CD4-positive, CD25-positive, alpha-beta regulatory T cell (primary cell): ENCODE measurements around the gene KCNK7. TPM values are rescaled to one million over a fixed set of nuclear protein-coding genes. Genes with fewer than 3 reads are reported as not detected.
A peak's percentile ranks its signal among the peaks of the same experiment; 100 is the strongest.

Experiments used
- ATAC-seq, 2 donors: fragments of 150-1000 bp; cut with Tn5 transposase; one replicate each; pipeline ENCODE4 v1.10.0; 2021; ENCODE audit warnings: low read depth in 2 of 2, moderate number of reproducible peaks in 2 of 2, moderate library complexity in 1 of 2
- DNase-seq, 3 donors: peaks; one replicate each; pipeline versions ENCODE4 v3.0.0 to v3.0.0-alpha.2; 2012 to 2022; ENCODE audit warnings: mixed read lengths in 1 of 3
- H3K27ac ChIP-seq: one replicate; pipeline ENCODE4 v1.7.0; 2013; ENCODE audit warnings: mild to moderate bottlenecking, low read length; ENCODE audit not compliant: insufficient read depth, poor library complexity, severe bottlenecking
- H3K27me3 ChIP-seq: one replicate; pipeline ENCODE4 v1.7.0; 2013; ENCODE audit warnings: low read length; ENCODE audit not compliant: control insufficient read depth, insufficient read depth
- H3K36me3 ChIP-seq: one replicate; pipeline ENCODE4 v1.7.0; 2013; ENCODE audit warnings: mild to moderate bottlenecking, low read length, moderate library complexity; ENCODE audit not compliant: control insufficient read depth, insufficient read depth
- H3K4me1 ChIP-seq: 2 replicates; pipeline ENCODE4 v1.7.0; 2013; ENCODE audit warnings: mild to moderate bottlenecking, low read length; ENCODE audit not compliant: insufficient read depth, control insufficient read depth, poor library complexity, severe bottlenecking
- H3K4me3 ChIP-seq: one replicate; pipeline ENCODE4 v1.7.0; 2013; ENCODE audit warnings: low read depth, mild to moderate bottlenecking, low read length, moderate library complexity
- H3K9me3 ChIP-seq, 2 experiments: 1 replicate in 1 of 2; 2 replicates in 1 of 2; pipeline ENCODE4 v1.7.0; 2013; ENCODE audit warnings: low read length in 2 of 2, mild to moderate bottlenecking in 1 of 2, moderate library complexity in 1 of 2; ENCODE audit not compliant: control insufficient read depth in 2 of 2
- H3K27ac Mint-ChIP-seq, 3 donors: one replicate each; pipeline ENCODE4 v1.8.0; 2020 to 2022; ENCODE audit warnings: mild to moderate bottlenecking in 3 of 3, mixed read lengths in 3 of 3, moderate library complexity in 2 of 3
- H3K27me3 Mint-ChIP-seq: one replicate; pipeline ENCODE4 v1.8.0; 2022; ENCODE audit warnings: mild to moderate bottlenecking, mixed read lengths
- H3K36me3 Mint-ChIP-seq: one replicate; pipeline ENCODE4 v1.8.0; 2020; ENCODE audit warnings: mixed read lengths
- H3K4me1 Mint-ChIP-seq, 4 donors: one replicate each; pipeline ENCODE4 v1.8.0; 2020 to 2022; ENCODE audit warnings: mixed read lengths in 4 of 4, mild to moderate bottlenecking in 1 of 4
- H3K4me3 Mint-ChIP-seq, 4 donors: one replicate each; pipeline ENCODE4 v1.8.0; 2020 to 2022; ENCODE audit warnings: mild to moderate bottlenecking in 4 of 4, mixed read lengths in 4 of 4, moderate library complexity in 3 of 4
- H3K9me3 Mint-ChIP-seq, 7 donors: one replicate each; pipeline ENCODE4 v1.8.0; 2020 to 2022; ENCODE audit warnings: mixed read lengths in 7 of 7, mild to moderate bottlenecking in 3 of 7, moderate library complexity in 2 of 7
- polyA plus RNA-seq, 4 donors: library from polyadenylated mRNA; unstranded; fragments of 300-500 nt; fragmentation: Illumina TruSeq; gene quantifications; one replicate each; pipeline ENCODE4 v1.2.3, GENCODE V29; 2021
- total RNA-seq: library from RNA; stranded (reverse); gene quantifications from one replicate; pipeline ENCODE4 v1.2.3, GENCODE V29; 2022

KCNK7 gene
- total and polyA plus RNA-seq, 5 donors from 2014 or later = 0.19 to 5.5 (median 1.1) TPM; not detected in 1

DNA sequence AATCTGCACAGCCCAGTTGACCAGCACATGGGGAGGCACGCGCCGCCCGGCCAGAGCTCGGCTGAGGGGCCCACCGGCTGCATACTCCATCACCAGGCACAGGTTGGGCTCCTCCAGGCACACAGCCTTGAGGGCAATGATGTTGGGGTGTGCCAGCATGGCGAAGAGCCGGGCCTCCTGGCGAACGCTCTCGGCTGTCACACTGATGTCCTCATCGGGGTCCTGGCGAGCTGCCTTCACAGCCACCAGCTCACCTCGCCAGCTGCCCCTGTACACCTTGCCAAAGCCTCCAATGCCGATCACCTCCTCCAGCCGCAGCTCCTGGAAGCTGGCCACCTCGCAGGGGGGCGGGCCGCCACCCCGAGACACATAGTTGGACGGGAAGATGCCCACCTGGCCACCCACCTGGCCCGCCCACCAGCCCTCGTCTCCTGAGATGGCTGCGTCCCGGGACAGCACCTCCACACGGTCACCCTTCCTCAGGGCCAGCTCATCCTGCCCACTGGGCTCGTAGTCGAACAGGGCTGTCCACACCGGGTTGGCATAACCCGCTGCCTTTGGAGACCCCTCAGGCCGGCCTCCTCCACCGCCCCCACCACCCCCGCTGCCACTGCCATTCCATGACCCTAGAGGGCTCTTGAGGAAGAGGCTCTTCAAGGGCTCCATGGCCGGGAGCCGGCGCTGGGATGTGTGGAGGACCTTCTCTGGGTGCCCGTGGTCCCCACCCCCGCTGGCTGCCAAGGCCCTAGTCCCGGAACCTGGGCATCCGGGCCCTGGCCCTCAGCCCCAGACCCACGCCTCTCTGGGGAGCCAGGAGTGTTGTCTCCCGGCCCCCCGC lies 17.7 kb upstream of the KCNK7 start:
- Histone ChIP-seq H3K27me3 (no peaks in the 10 kb centered on the region), H3K36me3 (peaks cover 21% of the 10 kb centered on the region), H3K4me1 (peaks cover 59% of the 10 kb centered on the region), H3K4me3 (peak overlapping the region; percentile 98), H3K9me3 (no peaks in the 10 kb centered on the region), H3K27ac (peak overlapping the region; percentile 96)
- DNase-seq = peak in 2 of 3 donors; percentile 14 to 26
- H3K27ac Mint-ChIP-seq = peak overlapping the region in 2 of 3 donors; percentile 75 to 89
- ATAC-seq = no peak
- H3K36me3 Mint-ChIP-seq = peaks cover 5% of the 10 kb centered on the region
- H3K4me1 Mint-ChIP-seq = peaks cover 0 to 69% (median 35%) of the 10 kb centered on the region in 4 donors
- H3K27me3 Mint-ChIP-seq = peaks cover 4% of the 10 kb centered on the region
- peak overlapping the region; percentile 86 to 98 (median 91) for H3K4me3 Mint-ChIP-seq
- no peaks in the 10 kb centered on the region for H3K9me3 Mint-ChIP-seq

DNA sequence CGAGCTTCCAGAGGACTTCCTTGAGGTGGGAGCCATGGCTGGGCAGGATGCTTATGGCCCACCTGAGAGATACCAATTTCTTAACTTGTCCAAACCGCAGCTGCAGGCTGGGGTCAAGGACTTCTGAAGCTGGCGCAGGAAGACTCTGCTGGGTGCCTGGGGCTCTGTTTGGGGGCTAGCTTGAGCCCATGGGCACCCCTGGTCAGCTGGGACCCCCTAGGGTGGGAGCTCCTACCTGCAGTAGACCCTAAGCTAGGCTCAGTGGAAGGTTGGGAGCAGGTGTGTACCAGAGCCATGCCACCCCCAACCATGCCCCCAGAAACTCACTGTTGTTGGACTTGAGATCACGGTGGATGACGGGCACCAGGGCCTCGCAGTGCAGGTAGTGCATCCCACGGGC lies 17.1 kb upstream of the KCNK7 start:
- Histone ChIP-seq H3K27ac (peak overlapping the region; percentile 96), H3K36me3 (peaks cover 22% of the 10 kb centered on the region), H3K4me3 (peak overlapping the region; percentile 31), H3K9me3 (no peaks in the 10 kb centered on the region), H3K27me3 (no peaks in the 10 kb centered on the region), H3K4me1 (peaks cover 56% of the 10 kb centered on the region)
- Mint-ChIP-seq H3K4me1 (peaks cover 0 to 69% (median 35%) of the 10 kb centered on the region in 4 donors), H3K36me3 (peaks cover 5% of the 10 kb centered on the region), H3K9me3 (no peaks in the 10 kb centered on the region), H3K4me3 (peak overlapping the region; percentile 86 to 98 (median 91)), H3K27ac (peak overlapping the region in 2 of 3 donors; percentile 89 to 92), H3K27me3 (peaks cover 4% of the 10 kb centered on the region)
- DNase-seq = no peak
- ATAC-seq = no peak

- H3K36me3 Mint-ChIP-seq = peaks cover 5% of the 10 kb centered on the region
- no peaks in the 10 kb centered on the region for H3K9me3 Mint-ChIP-seq
- peak overlapping the region; percentile 86 to 98 (median 91) for H3K4me3 Mint-ChIP-seq
- H3K27me3 Mint-ChIP-seq = peaks cover 4% of the 10 kb centered on the region
- Histone ChIP-seq H3K36me3 (peaks cover 20% of the 10 kb centered on the region), H3K9me3 (no peaks in the 10 kb centered on the region), H3K27me3 (no peaks in the 10 kb centered on the region), H3K4me3 (peak overlapping the region; percentile 31), H3K27ac (peak overlapping the region; percentile 96), H3K4me1 (peaks cover 49% of the 10 kb centered on the region)
- H3K27ac Mint-ChIP-seq = peak overlapping the region; percentile 89 to 93 (median 92)
- peaks cover 0 to 62% (median 33%) of the 10 kb centered on the region in 4 donors for H3K4me1 Mint-ChIP-seq
- DNase-seq (no peak), ATAC-seq (no peak)
Measured at GRCh38 chr11:65611758-65612603, 16.4 kb upstream of the KCNK7 start.

DNA sequence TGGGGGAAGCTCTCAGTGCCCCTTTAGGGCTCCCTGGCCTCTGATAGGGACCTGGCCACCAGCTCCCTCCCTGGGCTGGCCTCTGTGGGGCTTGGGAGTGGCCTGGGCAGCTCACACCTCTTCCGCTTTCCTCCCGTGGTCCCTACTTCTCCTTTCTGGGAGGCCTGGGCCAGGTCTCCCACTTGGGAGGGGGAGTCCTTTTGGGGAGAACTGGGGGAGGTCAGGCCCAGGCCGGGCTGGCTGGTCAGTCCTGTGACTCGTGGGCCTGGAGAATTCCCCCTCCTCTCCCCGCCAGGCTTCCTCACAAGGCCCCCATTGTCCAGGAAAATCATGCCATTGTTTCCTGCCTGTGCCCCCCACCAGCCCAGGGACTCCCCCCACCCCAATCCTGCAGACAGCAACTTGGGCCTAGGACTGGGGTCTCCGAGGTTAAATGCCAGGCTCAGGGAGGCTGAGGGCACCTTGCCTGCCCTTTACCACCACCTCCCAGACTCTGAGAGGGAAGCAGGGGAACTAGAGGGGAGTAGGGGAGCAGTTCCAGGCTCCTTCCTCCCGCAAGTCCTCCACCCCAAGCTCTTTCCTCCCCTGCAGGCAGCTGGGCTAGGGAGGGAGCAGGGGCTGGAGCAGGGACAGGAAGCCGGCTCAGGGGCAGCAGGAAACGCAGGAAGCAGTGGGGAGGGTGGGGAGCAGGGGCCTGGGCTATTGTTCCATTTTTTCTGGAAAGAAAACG lies 15.6 kb upstream of the KCNK7 start:
- Histone ChIP-seq H3K27ac (peak overlapping the region; percentile 96), H3K36me3 (peaks cover 21% of the 10 kb centered on the region), H3K27me3 (no peaks in the 10 kb centered on the region), H3K9me3 (no peaks in the 10 kb centered on the region), H3K4me1 (peaks cover 41% of the 10 kb centered on the region), H3K4me3 (no peak overlapping the region)
- ATAC-seq (no peak), DNase-seq (no peak)
- Mint-ChIP-seq H3K27me3 (no peaks in the 10 kb centered on the region), H3K9me3 (no peaks in the 10 kb centered on the region), H3K36me3 (no peaks in the 10 kb centered on the region), H3K27ac (peak overlapping the region in 2 of 3 donors; percentile 20 to 85), H3K4me1 (peaks cover 0 to 54% (median 26%) of the 10 kb centered on the region in 4 donors), H3K4me3 (peak overlapping the region; percentile 44 to 98 (median 86))

DNA sequence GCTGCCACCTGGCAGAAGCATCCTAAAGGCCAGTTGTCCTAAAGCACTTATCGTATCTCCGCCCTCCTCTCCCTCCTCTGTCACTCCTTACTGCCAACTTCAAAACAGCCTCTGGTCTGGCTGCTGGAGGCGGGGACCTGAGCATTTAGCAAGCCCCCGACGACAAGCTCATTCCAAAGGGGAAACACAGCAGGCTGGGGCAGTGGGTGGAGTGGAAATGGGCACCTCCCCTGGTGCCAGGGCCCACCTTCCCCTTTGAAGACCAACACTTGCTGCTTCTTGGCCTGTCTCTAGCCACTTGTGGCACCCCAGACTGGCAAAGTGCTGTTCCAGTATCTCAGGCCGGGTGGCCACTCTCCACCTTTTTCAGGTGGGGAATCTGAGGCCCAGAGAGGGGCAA lies 14.8 kb upstream of the KCNK7 start:
- H3K36me3 Mint-ChIP-seq = peaks cover 3% of the 10 kb centered on the region
- DNase-seq (no peak), ATAC-seq (no peak)
- peaks cover 29% of the 10 kb centered on the region for H3K36me3 ChIP-seq
- no peak overlapping the region for H3K4me3 ChIP-seq
- no peaks in the 10 kb centered on the region for H3K9me3 ChIP-seq
- H3K4me1 ChIP-seq = peaks cover 36% of the 10 kb centered on the region
- H3K27me3 Mint-ChIP-seq = no peaks in the 10 kb centered on the region
- H3K4me1 Mint-ChIP-seq = peaks cover 0 to 51% (median 26%) of the 10 kb centered on the region in 4 donors
- H3K27me3 ChIP-seq = no peaks in the 10 kb centered on the region
- H3K9me3 Mint-ChIP-seq = no peaks in the 10 kb centered on the region
- peak overlapping the region; percentile 38 to 85 (median 85) for H3K27ac Mint-ChIP-seq
- peak overlapping the region in 3 of 4 donors; percentile 8 to 86 (median 61) for H3K4me3 Mint-ChIP-seq
- peak overlapping the region; percentile 96 for H3K27ac ChIP-seq

DNA sequence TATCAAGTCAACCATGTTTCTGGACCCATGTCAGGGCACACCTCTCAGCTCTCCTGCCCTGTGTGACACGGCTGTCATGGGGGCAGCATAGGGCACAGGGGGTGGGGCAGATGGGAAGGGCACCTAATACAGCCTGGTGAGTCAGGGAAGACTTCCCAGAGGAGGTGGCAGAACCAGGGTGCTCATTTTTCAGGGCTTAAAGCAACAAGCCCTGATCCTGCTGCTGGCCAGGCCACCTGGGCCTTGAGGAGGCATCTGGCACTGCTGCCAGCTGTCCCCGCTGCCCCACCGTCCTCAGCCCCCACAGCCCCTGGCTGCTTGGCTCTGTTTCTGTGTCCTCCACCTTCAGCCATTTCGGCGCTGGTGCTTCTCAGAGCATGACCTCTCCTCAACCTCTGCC lies 14.1 kb upstream of the KCNK7 start:
- Histone ChIP-seq H3K27ac (no peak overlapping the region), H3K4me3 (no peak overlapping the region), H3K27me3 (no peaks in the 10 kb centered on the region), H3K36me3 (peaks cover 36% of the 10 kb centered on the region), H3K9me3 (no peaks in the 10 kb centered on the region), H3K4me1 (peaks cover 36% of the 10 kb centered on the region)
- H3K4me1 Mint-ChIP-seq = peaks cover 0 to 48% (median 26%) of the 10 kb centered on the region in 4 donors
- H3K36me3 Mint-ChIP-seq = peaks cover 4% of the 10 kb centered on the region
- no peak for ATAC-seq
- H3K27me3 Mint-ChIP-seq = no peaks in the 10 kb centered on the region
- no peak for DNase-seq
- H3K4me3 Mint-ChIP-seq = peak overlapping the region in 3 of 4 donors; percentile 64 to 88 (median 86)
- H3K27ac Mint-ChIP-seq = peak overlapping the region; percentile 63 to 85 (median 85)
- no peaks in the 10 kb centered on the region for H3K9me3 Mint-ChIP-seq

GRCh38 chr11:65609229-65609628 lies 13.6 kb upstream of the KCNK7 start:
- peak overlapping the region in 3 of 4 donors; percentile 64 to 86 (median 75) for H3K4me3 Mint-ChIP-seq
- no peaks in the 10 kb centered on the region for H3K9me3 Mint-ChIP-seq
- no peaks in the 10 kb centered on the region for H3K27me3 Mint-ChIP-seq
- DNase-seq = no peak
- Histone ChIP-seq H3K4me3 (no peak overlapping the region), H3K4me1 (peaks cover 36% of the 10 kb centered on the region), H3K27ac (no peak overlapping the region), H3K36me3 (peaks cover 40% of the 10 kb centered on the region), H3K9me3 (no peaks in the 10 kb centered on the region), H3K27me3 (no peaks in the 10 kb centered on the region)
- H3K4me1 Mint-ChIP-seq = peaks cover 0 to 50% (median 26%) of the 10 kb centered on the region in 4 donors
- peak overlapping the region; percentile 58 to 85 (median 85) for H3K27ac Mint-ChIP-seq
- peaks cover 4% of the 10 kb centered on the region for H3K36me3 Mint-ChIP-seq
- ATAC-seq = no peak
